ENCODE results near the gene RNF225. TPM values are rescaled to one million over a fixed set of nuclear protein-coding genes. Genes with fewer than 3 reads are reported as not detected.

Gene RNF225
- polyA plus RNA-seq, 1 donor: not detected

GRCh38 chr19:58380037-58380661 is 15.3 kb upstream of the RNF225 start:
- H3K4me3 ChIP-seq (ENCODE audit: low read length): peak overlapping the region; percentile 58
- H3K27me3 ChIP-seq (ENCODE audit: control insufficient read depth, insufficient read depth, low read length): no peaks in the 10 kb centered on the region
- WGBS (ENCODE audit: insufficient coverage, low lambda C conversion rate): no CpG with 5 or more reads among the region's 24 CpGs
- peaks cover 19% of the 10 kb centered on the region for H3K4me1 ChIP-seq (ENCODE audit: control insufficient read depth, insufficient read depth, low read length)
- H3K27ac ChIP-seq (ENCODE audit: low read length): peak overlapping the region; percentile 86
- no peaks in the 10 kb centered on the region for H3K36me3 ChIP-seq (ENCODE audit: control insufficient read depth, insufficient read depth, low read length)
- H3K9me3 ChIP-seq (ENCODE audit: control insufficient read depth, low read depth, low read length): no peaks in the 10 kb centered on the region
- DNase-seq: peak in 1 of 2 donors; percentile 53

DNA sequence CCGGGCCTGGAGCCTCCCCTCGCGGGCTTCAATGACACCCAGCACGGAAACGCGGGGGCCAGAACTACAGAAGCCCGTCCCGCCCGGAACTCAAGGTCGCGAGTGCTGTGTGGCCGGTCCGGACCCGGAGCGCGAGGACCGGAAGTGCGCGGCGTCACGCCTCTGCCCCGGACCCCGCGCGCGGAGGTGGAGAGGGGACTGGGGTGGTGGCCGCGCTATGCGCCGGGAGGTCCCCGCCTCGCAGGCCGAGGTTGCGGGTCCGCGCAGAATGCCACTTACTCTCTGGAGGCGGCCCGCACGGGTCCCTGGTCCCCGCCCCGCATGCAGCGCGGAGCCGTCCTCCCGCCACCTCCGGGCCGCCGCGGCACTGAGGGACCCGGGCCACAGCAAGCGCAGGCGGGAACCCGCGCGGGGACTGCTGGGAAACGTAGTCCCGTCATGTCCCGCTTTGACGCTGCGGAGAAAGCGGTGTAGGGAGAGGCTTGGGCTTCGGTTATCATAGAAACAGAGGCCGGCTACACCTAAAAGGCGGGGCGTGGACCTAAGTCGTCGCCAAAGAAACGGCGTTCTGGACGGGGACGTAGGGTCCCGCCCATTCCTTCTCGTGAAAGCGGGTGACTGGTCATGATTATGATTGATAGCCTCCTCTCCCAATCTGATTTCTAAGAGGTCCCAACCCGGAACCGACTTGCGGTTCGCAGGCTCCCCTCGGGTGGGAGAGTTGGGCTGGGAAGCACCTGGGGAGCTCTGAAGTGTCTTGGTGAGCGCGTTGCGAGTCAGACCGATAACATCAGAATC is 14.6 kb upstream of the RNF225 start, which contains the start of gene ZNF837:
TSS of gene ZNF837 (minus strand) at position 369 of the 798 bp plus-strand sequence. CDS start 11,698 bp downstream, outside the sequence.
- Histone ChIP-seq H3K27me3 (ENCODE audit: control insufficient read depth, insufficient read depth, low read length) (no peaks in the 10 kb centered on the region), H3K9me3 (ENCODE audit: control insufficient read depth, low read depth, low read length) (no peaks in the 10 kb centered on the region), H3K4me1 (ENCODE audit: control insufficient read depth, insufficient read depth, low read length) (peaks cover 26% of the 10 kb centered on the region), H3K36me3 (ENCODE audit: control insufficient read depth, insufficient read depth, low read length) (no peaks in the 10 kb centered on the region), H3K4me3 (ENCODE audit: low read length) (peak within 1 kb of the TSS; percentile 58), H3K27ac (ENCODE audit: low read length) (peak within 1 kb of the TSS; percentile 86)
- peak; percentile 100 for DNase-seq
- WGBS (ENCODE audit: insufficient coverage, low lambda C conversion rate): no CpG with 5 or more reads among the region's 83 CpGs

DNA sequence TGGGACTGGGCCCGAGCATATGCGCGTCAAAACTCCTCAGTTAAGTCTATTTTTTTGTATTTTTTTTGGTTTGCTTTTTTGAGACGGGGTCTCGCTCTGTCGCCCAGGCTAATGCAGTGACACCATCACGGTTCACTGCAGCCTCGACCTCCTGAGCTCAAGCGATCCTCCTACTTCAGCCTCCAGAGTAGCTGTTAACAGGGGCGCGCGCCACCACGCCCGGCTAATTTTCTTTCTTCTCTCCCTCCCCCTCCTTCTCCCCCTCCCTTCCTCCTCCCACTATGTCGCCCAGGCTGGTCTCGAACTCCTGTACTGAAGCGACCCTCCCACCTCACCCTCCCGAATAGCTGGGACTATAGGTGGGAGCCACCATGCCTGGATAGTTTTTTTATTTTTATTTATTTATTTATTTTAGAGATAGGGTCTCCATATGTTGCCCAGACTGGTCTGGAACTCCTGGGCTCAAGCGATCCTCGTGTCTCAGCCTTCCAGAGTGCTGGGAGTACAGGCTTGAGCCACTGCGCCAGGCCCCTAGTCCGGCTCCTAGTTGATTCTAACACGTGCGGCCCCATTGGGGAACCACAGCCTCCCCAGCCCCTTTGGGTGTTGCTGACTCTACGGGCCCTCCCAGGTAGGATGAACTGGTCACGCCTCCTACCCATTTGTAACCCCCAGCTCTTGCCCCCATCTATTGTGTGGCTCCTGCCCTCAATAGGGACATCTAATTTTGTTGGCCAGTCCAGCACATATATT is 13.8 kb upstream of the RNF225 start:
- DNase-seq: no peak
- peak overlapping the region; percentile 86 for H3K27ac ChIP-seq (ENCODE audit: low read length)
- H3K9me3 ChIP-seq (ENCODE audit: control insufficient read depth, low read depth, low read length): no peaks in the 10 kb centered on the region
- H3K27me3 ChIP-seq (ENCODE audit: control insufficient read depth, insufficient read depth, low read length): no peaks in the 10 kb centered on the region
- H3K4me3 ChIP-seq (ENCODE audit: low read length): peak overlapping the region; percentile 58
- WGBS (ENCODE audit: insufficient coverage, low lambda C conversion rate): no CpG with 5 or more reads among the region's 26 CpGs
- no peaks in the 10 kb centered on the region for H3K36me3 ChIP-seq (ENCODE audit: control insufficient read depth, insufficient read depth, low read length)
- peaks cover 30% of the 10 kb centered on the region for H3K4me1 ChIP-seq (ENCODE audit: control insufficient read depth, insufficient read depth, low read length)

DNA sequence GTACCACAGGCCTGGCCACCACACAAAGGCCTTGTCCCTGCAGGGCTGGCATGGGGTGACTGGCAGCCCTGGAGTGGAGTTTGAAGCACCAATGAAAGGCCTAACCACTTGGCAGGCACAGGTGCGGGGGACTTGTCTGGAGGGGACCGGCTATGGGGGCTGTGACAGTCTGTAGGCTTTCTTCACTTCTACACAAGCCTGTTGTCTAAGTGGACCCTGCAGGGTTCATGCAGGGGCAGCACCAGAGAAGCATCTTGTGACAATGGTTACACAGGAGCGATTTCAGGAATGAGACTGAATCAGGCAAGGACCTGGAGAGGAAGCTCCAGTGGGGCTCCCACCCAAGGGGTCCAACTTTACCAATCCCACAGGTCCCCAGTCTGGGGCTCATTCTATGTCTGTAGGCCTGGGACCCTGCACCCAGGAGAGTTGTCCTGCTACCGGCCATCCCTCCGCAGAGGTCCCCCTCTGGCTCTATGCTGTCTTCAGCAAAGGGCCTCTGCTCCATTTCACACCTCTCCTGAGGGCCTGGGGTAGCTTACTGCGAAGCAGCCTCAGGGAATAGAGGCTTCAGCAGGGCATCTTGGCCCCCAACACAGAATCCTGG is 12.4 kb upstream of the RNF225 start:
- Histone ChIP-seq H3K27ac (ENCODE audit: low read length) (no peak overlapping the region), H3K4me1 (ENCODE audit: control insufficient read depth, insufficient read depth, low read length) (peaks cover 34% of the 10 kb centered on the region), H3K4me3 (ENCODE audit: low read length) (no peak overlapping the region), H3K27me3 (ENCODE audit: control insufficient read depth, insufficient read depth, low read length) (no peaks in the 10 kb centered on the region), H3K36me3 (ENCODE audit: control insufficient read depth, insufficient read depth, low read length) (no peaks in the 10 kb centered on the region), H3K9me3 (ENCODE audit: control insufficient read depth, low read depth, low read length) (no peaks in the 10 kb centered on the region)
- DNase-seq: no peak
- no CpG with 5 or more reads among the region's 6 CpGs for WGBS (ENCODE audit: insufficient coverage, low lambda C conversion rate)

- WGBS (ENCODE audit: insufficient coverage, low lambda C conversion rate): no CpG with 5 or more reads among the region's 9 CpGs
- Histone ChIP-seq H3K27me3 (ENCODE audit: control insufficient read depth, insufficient read depth, low read length) (no peaks in the 10 kb centered on the region), H3K4me3 (ENCODE audit: low read length) (peak overlapping the region; percentile 64), H3K9me3 (ENCODE audit: control insufficient read depth, low read depth, low read length) (no peaks in the 10 kb centered on the region), H3K36me3 (ENCODE audit: control insufficient read depth, insufficient read depth, low read length) (peaks cover 7% of the 10 kb centered on the region), H3K27ac (ENCODE audit: low read length) (peak overlapping the region; percentile 94), H3K4me1 (ENCODE audit: control insufficient read depth, insufficient read depth, low read length) (peaks cover 26% of the 10 kb centered on the region)
- no peak for DNase-seq
Observed at GRCh38 chr19:58385313-58385890, 10.1 kb upstream of the RNF225 start.

- peak in 1 of 2 donors; percentile 64 for DNase-seq
- Histone ChIP-seq H3K27me3 (ENCODE audit: control insufficient read depth, insufficient read depth, low read length) (no peaks in the 10 kb centered on the region), H3K4me1 (ENCODE audit: control insufficient read depth, insufficient read depth, low read length) (peaks cover 26% of the 10 kb centered on the region), H3K4me3 (ENCODE audit: low read length) (peak overlapping the region; percentile 64), H3K9me3 (ENCODE audit: control insufficient read depth, low read depth, low read length) (no peaks in the 10 kb centered on the region), H3K36me3 (ENCODE audit: control insufficient read depth, insufficient read depth, low read length) (peaks cover 13% of the 10 kb centered on the region), H3K27ac (ENCODE audit: low read length) (peak overlapping the region; percentile 94)
- WGBS (ENCODE audit: insufficient coverage, low lambda C conversion rate): no CpG with 5 or more reads among the region's 36 CpGs
Observed at GRCh38 chr19:58385891-58386575, 9.4 kb upstream of the RNF225 start.

DNA sequence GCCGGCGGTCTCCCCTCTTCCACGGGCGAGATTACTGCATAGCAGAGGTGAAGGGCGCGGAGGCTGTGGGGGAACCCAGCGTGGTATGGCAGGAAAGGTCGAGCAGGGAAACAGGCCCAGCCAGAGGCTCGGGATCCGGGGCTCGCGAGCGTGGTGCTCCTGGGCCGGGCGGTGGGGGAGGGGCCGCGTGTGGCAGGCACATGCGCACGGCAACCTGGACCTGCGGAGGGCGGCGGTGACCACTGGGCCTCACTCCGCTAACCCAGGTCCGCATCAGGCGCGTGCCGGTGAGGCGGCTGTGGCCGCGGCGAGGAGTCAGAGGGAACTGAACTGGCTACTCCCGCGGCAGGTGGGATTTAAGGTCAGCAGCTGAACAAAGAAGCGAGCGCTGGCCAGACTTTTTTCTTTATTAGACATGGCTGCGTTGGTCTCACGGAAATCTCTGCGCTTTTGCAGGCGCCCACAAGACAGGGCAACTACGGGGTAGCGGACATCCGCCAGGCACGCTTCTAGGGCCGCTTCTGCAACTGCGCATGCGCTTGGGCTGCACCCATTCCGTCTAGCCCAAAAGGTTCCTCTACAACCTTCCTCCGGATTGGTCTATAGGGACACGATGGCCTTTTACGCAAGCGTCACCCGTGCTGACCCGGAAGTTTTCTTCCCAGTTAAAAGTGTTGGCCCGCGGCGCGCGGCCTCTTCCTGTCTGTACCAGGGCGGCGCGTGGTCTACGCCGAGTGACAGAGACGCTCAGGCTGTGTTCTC is 8.7 kb upstream of the RNF225 start, which contains the start of gene RPS5:
TSS of gene RPS5 (plus strand) at position 694 of the 762 bp plus-strand sequence. CDS start 869 bp downstream, outside the sequence.
- H3K4me1 ChIP-seq (ENCODE audit: control insufficient read depth, insufficient read depth, low read length): peaks cover 26% of the 10 kb centered on the region
- H3K4me3 ChIP-seq (ENCODE audit: low read length): peak within 1 kb of the TSS; percentile 64
- H3K36me3 ChIP-seq (ENCODE audit: control insufficient read depth, insufficient read depth, low read length): peaks cover 21% of the 10 kb centered on the region
- no peaks in the 10 kb centered on the region for H3K27me3 ChIP-seq (ENCODE audit: control insufficient read depth, insufficient read depth, low read length)
- peak within 1 kb of the TSS; percentile 94 for H3K27ac ChIP-seq (ENCODE audit: low read length)
- WGBS (ENCODE audit: insufficient coverage, low lambda C conversion rate): no CpG with 5 or more reads among the region's 64 CpGs
- DNase-seq: peak; percentile 98 to 99
- no peaks in the 10 kb centered on the region for H3K9me3 ChIP-seq (ENCODE audit: control insufficient read depth, low read depth, low read length)

GRCh38 chr19:58387338-58388174 is 7.9 kb upstream of the RNF225 start:
- Histone ChIP-seq H3K27me3 (ENCODE audit: control insufficient read depth, insufficient read depth, low read length) (no peaks in the 10 kb centered on the region), H3K27ac (ENCODE audit: low read length) (peak overlapping the region; percentile 94), H3K4me1 (ENCODE audit: control insufficient read depth, insufficient read depth, low read length) (peaks cover 21% of the 10 kb centered on the region), H3K4me3 (ENCODE audit: low read length) (peak overlapping the region; percentile 64), H3K36me3 (ENCODE audit: control insufficient read depth, insufficient read depth, low read length) (peaks cover 28% of the 10 kb centered on the region), H3K9me3 (ENCODE audit: control insufficient read depth, low read depth, low read length) (no peaks in the 10 kb centered on the region)
- 4% methylated on average over 4 of the region's 39 CpGs for WGBS (ENCODE audit: insufficient coverage, low lambda C conversion rate)
- DNase-seq: no peak

Measured in large intestine (tissue), 3 donors.